ENCODE results near the gene AURKB. TPM values are rescaled to one million over a fixed set of nuclear protein-coding genes. Genes with fewer than 3 reads are reported as not detected.

Gene AURKB
- total and polyA plus RNA-seq, 2 of the 13 experiments (the other 11 are each of a cell fraction or from before 2014, with no cell fraction given), result 29.5 to 75.3 TPM

DNA sequence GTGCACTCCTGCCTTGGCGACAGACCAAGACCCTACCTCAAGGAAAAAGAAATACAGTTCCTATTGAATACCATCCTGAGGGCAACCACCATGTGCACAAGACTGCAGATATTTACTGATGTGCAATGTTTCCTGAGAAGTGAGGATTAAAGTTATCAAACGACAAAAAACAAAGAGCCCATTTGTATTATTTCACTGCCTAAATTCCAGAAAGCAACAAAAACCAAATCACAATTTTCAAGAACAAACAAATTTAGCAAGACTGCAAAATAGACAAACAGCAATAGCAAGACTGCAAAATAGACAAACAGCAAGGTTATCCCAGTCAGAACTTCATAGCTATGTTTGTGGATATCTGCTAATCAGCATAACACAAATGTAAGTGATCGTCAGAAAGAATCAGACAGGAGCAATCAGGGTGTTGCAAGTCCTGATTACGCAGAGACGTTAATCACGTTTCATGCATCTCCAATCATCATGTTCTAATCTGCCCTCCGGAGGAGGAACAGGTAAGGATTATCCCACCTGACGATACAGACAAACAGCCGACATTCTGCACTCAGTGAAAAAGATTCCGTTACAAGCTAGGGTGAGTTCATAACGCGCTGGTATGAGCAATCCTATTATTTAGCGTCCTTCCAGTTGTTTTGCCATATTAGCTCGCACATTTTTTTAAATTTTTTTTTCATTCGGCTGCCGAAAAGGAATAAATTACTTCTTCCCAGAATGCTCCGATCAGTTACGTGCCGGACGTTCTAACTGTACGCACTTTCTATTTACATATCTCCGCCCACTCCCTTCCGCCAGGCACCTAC, 37.1 kb downstream of the AURKB start (continued):
- TF ChIP-seq, protein P1, sequence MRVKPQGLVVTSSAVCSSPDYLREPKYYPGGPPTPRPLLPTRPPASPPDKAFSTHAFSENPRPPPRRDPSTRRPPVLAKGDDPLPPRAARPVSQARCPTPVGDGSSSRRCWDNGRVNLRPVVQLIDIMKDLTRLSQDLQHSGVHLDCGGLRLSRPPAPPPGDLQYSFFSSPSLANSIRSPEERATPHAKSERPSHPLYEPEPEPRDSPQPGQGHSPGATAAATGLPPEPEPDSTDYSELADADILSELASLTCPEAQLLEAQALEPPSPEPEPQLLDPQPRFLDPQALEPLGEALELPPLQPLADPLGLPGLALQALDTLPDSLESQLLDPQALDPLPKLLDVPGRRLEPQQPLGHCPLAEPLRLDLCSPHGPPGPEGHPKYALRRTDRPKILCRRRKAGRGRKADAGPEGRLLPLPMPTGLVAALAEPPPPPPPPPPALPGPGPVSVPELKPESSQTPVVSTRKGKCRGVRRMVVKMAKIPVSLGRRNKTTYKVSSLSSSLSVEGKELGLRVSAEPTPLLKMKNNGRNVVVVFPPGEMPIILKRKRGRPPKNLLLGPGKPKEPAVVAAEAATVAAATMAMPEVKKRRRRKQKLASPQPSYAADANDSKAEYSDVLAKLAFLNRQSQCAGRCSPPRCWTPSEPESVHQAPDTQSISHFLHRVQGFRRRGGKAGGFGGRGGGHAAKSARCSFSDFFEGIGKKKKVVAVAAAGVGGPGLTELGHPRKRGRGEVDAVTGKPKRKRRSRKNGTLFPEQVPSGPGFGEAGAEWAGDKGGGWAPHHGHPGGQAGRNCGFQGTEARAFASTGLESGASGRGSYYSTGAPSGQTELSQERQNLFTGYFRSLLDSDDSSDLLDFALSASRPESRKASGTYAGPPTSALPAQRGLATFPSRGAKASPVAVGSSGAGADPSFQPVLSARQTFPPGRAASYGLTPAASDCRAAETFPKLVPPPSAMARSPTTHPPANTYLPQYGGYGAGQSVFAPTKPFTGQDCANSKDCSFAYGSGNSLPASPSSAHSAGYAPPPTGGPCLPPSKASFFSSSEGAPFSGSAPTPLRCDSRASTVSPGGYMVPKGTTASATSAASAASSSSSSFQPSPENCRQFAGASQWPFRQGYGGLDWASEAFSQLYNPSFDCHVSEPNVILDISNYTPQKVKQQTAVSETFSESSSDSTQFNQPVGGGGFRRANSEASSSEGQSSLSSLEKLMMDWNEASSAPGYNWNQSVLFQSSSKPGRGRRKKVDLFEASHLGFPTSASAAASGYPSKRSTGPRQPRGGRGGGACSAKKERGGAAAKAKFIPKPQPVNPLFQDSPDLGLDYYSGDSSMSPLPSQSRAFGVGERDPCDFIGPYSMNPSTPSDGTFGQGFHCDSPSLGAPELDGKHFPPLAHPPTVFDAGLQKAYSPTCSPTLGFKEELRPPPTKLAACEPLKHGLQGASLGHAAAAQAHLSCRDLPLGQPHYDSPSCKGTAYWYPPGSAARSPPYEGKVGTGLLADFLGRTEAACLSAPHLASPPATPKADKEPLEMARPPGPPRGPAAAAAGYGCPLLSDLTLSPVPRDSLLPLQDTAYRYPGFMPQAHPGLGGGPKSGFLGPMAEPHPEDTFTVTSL (CRISPR knock-in tag; IDR thresholded peaks at IDR 0.05; ENCODE audit: borderline replicate concordance), result no peak
- TF ChIP-seq, protein P2, sequence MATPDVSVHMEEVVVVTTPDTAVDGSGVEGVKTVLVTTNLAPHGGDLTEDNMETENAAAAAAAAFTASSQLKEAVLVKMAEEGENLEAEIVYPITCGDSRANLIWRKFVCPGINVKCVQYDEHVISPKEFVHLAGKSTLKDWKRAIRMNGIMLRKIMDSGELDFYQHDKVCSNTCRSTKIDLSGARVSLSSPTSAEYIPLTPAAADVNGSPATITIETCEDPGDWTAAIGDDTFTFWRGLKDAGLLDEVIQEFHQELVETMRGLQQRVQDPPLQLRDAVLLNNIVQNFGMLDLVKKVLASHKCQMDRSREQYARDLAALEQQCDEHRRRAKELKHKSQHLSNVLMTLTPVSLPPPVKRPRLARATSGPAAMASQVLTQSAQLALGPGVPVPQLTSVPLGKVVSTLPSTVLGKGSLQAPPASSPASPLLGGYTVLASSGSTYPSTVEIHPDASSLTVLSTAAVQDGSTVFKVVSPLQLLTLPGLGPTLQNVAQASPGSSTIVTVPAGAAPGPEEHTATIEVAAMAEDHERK (CRISPR knock-in tag; IDR thresholded peaks at IDR 0.05; ENCODE audit: low read depth), result peak; percentile 87
- TF ChIP-seq HNRNPK (IDR thresholded peaks at IDR 0.05; ENCODE audit: low read depth, low read length, poor library complexity, severe bottlenecking), result no peak
- TF ChIP-seq FOXJ3 (CRISPR knock-in tag; IDR thresholded peaks at IDR 0.05; ENCODE audit: borderline replicate concordance), result peak; percentile 93
- TF ChIP-seq, protein P3, sequence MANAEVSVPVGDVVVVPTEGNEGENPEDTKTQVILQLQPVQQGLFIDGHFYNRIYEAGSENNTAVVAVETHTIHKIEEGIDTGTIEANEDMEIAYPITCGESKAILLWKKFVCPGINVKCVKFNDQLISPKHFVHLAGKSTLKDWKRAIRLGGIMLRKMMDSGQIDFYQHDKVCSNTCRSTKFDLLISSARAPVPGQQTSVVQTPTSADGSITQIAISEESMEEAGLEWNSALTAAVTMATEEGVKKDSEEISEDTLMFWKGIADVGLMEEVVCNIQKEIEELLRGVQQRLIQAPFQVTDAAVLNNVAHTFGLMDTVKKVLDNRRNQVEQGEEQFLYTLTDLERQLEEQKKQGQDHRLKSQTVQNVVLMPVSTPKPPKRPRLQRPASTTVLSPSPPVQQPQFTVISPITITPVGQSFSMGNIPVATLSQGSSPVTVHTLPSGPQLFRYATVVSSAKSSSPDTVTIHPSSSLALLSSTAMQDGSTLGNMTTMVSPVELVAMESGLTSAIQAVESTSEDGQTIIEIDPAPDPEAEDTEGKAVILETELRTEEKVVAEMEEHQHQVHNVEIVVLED (CRISPR knock-in tag; IDR thresholded peaks at IDR 0.05; ENCODE audit: borderline replicate concordance), result peak; percentile 91
- no peak for TF ChIP-seq ZNF235 (CRISPR knock-in tag; IDR thresholded peaks at IDR 0.05; ENCODE audit: borderline replicate concordance)
- peak; percentile 72; the same call in 1 of the 2 replicates for TF ChIP-seq LCORL (IDR thresholded peaks at IDR 0.05)
- TF ChIP-seq LCORL (CRISPR knock-in tag; IDR thresholded peaks at IDR 0.05), result no peak; the same call in 1 of the 2 replicates
- TF ChIP-seq ZNF350 (CRISPR knock-in tag; IDR thresholded peaks at IDR 0.05; ENCODE audit: borderline replicate concordance, low read depth), result no peak
- TF ChIP-seq ZIK1 (CRISPR knock-in tag; IDR thresholded peaks at IDR 0.05; ENCODE audit: borderline replicate concordance, low read depth), result 0 out of 2 replicates have a peak, but pooled peaks have one; percentile 45
- TF ChIP-seq RXRA (CRISPR knock-in tag; IDR thresholded peaks at IDR 0.05), result peak; percentile 72; the same call in 1 of the 2 replicates
- peak; percentile 65 for TF ChIP-seq NFYC (CRISPR knock-in tag; IDR thresholded peaks at IDR 0.05)
- peak; percentile 90 for TF ChIP-seq REL (CRISPR knock-in tag; conservative IDR thresholded peaks at IDR 0.05)
- no peak for TF ChIP-seq RFX5 (IDR thresholded peaks at IDR 0.05; ENCODE audit: low read depth, low read length)
- no peak for TF ChIP-seq ZNF501 (CRISPR knock-in tag; IDR thresholded peaks at IDR 0.05)
- TF ChIP-seq, protein P4, sequence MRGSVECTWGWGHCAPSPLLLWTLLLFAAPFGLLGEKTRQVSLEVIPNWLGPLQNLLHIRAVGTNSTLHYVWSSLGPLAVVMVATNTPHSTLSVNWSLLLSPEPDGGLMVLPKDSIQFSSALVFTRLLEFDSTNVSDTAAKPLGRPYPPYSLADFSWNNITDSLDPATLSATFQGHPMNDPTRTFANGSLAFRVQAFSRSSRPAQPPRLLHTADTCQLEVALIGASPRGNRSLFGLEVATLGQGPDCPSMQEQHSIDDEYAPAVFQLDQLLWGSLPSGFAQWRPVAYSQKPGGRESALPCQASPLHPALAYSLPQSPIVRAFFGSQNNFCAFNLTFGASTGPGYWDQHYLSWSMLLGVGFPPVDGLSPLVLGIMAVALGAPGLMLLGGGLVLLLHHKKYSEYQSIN (CRISPR knock-in tag; IDR thresholded peaks at IDR 0.05; ENCODE audit: borderline replicate concordance), result no peak
- TF ChIP-seq, protein P5, sequence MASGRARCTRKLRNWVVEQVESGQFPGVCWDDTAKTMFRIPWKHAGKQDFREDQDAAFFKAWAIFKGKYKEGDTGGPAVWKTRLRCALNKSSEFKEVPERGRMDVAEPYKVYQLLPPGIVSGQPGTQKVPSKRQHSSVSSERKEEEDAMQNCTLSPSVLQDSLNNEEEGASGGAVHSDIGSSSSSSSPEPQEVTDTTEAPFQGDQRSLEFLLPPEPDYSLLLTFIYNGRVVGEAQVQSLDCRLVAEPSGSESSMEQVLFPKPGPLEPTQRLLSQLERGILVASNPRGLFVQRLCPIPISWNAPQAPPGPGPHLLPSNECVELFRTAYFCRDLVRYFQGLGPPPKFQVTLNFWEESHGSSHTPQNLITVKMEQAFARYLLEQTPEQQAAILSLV (CRISPR knock-in tag; IDR thresholded peaks at IDR 0.05; ENCODE audit: borderline replicate concordance), result no peak

Measured in HepG2 (cell line).